HG03432 (cell line): ENCODE data around the gene SORCS2.

Experiments used
- ATAC-seq: cut with Tn5 transposase; IDR thresholded peaks from one replicate; pipeline ENCODE4 v1.9.1; 2021; ENCODE audit warnings: mild to moderate bottlenecking, moderate library complexity; ENCODE audit not compliant: unreplicated experiment

Gene SORCS2

DNA sequence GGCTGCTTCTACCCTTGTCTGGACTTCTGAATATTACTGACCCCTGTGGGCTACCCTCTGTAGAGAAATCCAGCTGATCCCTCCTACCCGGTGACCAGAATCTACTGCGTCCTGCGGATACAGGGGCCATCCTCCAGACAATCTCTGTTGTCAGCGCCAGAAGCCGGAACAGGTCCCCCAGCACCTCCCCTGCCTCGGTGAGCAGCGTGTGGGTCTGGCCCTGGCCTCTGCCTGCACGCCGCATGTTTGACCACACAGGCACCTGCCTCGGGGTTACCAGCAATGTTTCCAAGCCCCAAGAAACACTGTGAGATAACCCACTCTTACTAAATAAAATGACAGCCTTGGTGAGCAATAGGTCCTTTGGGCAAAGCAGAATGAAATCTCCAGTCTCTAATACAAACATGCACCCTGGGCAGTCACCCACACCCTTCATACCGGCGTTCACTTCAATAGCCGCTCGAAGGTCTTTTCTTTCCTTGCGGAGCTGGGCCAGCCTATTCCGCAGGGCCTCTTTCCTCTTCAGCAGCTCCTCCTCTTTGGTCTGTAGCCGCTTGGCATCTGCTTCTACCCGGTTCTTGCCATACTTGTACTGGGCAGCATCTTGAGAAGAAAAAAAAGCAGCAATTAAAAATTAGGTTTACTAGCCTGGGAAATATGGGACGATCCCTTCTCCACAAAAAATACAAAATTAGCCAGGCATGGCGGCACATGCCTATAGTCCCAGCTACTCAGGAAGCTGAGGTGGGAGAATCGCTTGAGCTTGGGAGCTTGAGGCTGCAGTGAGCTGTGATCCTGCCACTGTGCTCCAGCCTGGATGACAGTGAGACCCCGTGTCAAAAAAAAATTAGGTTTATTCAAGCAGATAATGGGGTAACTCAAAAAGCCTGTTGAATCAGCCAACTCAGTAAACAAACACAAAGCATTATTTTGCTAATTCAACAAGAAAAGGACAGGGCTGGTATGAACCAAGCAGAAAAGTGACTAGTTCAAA, 582.3 kb downstream of the SORCS2 start:
- no peak for ATAC-seq

DNA sequence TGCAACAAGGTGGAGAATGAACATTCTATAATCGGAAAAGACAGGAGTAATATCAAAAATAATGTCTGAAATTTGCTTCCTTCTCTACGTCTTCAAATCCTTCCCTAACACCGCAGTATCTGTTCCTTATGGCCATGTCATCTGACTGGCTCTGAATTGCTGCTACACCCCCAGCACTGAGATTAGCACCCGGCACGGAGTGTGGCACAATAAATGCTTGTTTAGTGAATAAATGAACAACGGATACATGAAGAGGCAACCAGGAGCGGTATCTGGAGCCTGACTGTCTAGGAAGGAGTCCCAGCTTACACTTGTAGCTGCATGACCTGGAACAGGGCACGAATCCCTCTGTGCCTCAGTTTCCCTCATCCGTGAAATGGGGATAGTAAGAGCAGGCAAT, 583.1 kb downstream of the SORCS2 start:
- no peak for ATAC-seq

DNA sequence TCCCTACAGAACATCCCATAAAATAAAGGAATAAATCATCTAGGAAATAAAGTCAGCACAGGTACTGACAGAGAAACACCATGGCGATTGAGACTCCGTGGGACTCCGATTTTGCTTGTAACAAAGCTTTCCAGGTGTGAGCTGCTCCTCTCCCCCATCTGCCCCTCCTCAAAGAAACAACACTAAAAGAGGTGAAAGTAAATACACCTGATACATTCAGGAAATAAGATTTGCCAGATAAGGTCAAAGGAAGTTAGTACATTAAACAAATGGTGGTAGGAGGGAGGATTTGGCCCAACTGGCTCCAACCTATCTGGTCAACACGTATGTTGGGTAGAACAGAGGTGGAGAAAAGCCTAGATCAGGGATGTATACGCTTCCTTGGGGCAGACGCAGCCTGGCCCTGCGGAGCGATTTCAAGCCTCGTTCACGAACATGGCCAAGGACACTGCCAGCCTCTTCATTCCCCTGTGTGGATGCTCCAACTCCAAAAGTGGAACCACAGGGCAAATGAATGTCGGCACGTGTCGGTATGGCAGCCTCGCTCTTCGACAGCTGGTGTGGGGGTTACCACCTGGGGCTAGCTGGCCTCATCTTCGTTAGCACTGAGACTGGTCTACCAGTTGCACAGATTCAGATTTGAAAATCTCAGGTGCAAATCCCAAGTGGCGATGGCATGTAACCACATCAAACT, 584.8 kb downstream of the SORCS2 start:
- no peak for ATAC-seq

DNA sequence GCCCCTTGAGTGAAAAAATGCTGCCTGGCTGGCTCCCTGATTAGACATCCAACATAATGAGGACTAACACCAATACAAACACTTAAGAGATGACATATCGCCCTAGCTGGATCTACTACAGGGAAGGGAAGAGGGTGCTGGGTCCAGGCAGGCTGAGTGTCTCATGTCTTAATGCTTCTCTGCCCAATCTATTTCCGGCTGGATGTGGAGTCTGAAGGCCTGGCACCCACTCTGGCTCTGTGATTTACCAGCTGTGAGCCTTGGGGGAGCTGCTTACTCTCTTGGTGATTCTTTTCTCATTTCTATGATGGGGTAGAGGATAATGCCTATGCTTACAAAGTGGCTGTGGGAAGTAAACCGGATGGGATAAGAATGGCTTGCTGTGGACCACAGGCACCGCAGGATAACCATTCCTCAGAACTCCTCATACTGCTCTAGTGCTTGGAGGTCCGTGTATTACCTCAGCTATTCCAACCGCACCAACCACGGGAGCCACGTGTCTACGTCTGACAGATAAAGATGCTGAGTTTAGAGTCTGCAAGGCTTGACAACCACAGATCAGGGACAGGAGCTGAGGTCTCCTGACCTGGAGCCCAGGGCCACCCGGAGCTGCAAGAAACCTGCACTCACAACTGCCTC, 585.7 kb downstream of the SORCS2 start:
- no peak for ATAC-seq

DNA sequence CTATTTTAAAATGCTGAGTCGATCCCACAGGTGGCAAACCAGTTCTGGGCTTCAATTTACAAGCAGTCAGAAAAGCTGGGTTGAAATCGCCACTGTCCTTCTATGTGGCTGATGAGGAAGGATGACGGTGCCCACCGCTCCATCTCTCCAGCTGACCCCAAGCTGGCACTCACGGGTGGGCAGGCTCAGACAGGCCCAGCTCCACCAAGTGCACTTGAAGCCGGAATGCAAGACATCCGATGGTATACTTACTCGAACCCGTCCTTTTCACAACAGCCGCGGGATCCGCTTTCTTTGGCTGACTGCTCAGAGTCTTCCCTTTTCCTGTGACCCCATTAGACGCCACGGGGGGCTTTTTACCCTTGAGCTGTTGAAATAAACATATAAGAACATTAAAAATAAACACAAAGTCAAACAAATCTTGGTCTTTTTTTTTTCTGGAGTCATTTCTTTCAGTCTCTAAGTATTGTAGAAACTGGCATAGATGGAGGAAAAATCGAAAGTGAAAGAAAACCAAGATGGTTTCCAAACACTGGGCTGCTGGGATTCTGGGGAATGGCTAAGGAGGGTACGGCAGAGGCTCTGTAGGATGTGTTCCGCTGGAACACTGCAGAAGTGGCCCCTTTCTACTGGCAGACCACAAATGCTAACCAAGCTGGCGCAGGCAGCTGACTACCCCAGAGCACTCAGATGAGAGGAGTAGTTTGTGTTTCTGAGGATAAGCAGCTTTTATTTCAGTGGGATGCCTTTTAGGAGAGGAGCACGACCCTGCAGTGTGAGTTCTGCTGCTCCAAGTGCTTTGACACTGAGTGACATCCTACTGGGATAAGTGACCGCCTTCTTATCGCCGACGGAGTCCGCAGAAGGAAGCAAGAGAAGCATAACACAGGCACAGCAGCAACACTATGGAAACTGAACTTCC, 586.4 kb downstream of the SORCS2 start:
- no peak for ATAC-seq

DNA sequence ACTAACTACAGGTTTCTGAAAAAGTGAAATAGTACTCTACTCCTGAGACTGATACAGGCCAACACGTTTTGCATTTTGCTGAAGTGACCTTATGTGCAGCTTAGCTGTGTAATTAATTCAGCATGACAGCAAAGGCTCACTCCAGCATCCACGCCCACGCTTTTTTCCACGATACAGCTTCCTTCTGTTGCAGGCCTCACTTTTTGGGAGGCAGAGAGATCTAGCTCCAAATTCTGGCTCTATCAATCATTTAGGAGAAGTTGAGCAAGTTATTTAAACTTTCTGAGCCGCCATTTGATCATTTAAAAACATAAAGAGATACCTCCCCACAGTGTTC, 587.1 kb downstream of the SORCS2 start:
- no peak for ATAC-seq

DNA sequence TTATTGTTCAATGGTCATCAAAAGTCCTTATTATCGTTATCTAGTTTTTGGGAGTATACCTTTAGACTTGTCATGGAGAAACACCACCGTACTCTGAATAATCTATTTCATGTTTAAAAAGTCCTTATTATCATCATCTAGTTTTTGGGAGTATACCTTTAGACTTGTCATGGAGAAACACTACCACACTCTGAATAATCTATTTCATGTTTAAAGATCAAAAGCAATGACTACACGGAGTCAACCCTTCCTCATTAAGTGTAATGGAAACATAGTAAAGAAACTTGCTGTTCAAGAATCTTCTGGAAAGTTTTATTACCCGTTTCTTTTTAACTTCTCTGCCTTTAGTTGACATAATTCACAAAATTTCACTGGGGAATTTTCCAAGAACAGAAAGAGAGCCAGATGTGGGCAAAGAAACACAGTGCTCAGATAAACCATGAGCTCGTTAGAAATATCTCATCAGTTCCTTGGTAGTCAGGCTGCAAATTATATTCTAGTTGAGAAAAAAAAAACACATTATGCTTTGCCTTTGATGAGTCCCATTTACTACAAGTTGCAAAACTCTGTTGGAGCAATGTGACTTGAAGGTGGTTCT, 588.5 kb downstream of the SORCS2 start:
- ATAC-seq = no peak

DNA sequence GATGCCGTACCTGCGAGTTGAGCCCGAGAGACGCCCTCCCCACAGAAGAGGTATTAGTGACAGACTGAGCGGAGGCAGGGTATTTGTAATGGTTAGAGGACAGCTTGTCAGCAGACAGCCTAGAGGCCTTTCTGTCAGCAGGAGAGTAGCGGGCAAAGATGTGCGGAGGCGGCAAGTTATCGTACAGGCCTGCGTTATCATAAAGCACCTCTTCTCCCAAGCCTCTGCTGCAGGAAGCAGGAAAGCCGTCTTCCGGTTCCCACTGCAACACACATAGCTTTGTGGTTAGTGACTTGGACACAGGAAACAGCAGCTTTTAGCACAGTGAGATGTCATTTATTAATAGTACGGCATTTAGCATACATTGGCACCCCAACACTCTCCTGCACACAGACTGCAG, 589.0 kb downstream of the SORCS2 start:
- no peak for ATAC-seq

DNA sequence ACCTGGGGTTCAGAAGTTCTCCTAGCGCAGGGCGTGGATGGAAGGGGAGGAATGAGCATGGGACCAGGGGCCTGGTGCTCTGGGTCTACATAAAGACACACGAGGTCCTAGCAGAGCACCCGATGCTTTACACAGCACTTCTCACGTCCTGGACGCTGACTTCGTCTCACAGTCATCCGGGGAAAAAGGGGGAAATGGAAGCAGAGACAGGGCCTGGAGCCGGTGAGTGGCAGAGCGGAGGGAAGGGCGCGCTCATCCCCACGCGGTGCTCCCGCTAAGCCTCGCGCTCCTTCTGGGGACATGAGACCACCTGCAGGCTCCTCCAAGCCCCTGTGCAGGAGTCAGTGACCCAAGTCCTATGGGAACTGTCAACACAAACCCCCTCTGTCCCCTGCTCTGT, 589.7 kb downstream of the SORCS2 start:
- no peak for ATAC-seq

DNA sequence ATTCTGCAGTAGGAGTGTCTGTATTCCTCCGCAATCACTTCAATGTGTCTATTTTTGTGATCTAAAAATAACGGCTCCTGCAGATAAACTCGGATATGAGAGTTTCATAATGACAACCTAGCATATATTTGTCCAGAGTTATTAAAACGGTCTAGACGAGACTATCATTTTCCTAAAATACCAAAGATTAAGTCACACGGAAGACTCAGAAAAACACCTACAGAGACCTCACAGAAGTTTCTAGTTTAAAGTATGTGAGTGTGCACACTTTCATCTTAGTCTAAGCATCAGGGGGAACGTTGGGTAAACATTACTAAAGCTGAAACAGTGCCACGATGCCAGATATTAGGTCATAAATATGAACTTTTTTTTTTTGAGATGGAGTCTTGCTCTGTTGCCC, 590.4 kb downstream of the SORCS2 start:
- ATAC-seq = no peak

DNA sequence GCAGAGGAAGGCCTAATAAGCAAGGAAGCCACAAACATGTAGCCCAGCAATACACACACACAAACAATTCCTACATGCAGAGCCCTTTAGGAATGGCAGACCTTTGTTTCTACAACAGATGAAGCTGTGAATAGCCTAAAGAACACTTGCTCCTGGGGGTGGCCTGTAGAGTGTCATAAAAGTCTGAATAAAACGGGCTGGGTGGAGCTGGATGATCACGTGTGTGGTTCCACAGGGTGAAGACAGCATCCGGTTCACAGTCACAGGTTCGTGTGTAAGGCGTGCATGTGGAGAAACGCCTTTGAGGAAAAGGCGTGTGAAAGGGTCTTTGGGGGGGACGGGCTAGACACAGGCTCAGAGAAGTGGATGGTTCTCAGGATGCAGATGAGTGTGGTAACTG, 591.2 kb downstream of the SORCS2 start:
- ATAC-seq = no peak

DNA sequence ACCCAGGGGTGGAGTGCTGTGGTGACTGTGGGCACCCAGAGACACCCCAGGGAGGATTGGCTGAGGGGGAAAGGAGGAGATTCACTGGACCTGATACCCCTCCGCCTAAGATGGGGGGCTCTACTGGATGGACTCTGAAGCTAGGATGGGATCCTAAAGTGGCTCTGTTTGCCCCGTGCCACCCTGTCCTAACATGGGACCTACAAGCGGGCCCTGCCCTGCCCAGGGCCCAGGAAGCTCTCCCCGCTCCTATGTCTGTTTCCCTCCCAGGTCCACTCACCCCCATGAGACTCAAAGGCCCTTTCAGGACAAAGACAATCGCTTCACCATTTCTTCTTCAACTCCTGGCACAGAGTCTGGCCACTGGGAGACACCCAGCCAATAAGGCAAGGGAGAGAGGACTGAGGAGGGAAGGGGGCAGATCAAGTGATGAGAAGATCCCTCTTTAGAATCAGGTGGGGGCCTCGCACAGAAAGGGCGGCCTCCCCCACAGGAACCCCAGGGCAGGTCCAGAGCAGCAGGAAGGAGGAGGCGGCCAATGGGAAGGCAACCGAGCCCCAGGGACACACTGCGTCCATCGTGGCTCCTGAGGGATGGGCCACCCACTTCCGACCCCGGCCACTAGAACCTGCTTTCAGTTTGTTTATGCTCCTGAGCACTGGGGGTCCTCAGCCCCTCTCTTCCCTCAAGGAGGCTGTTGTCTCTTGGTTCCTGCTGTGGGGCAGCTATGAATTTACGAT, 592.0 kb downstream of the SORCS2 start:
- no peak for ATAC-seq

DNA sequence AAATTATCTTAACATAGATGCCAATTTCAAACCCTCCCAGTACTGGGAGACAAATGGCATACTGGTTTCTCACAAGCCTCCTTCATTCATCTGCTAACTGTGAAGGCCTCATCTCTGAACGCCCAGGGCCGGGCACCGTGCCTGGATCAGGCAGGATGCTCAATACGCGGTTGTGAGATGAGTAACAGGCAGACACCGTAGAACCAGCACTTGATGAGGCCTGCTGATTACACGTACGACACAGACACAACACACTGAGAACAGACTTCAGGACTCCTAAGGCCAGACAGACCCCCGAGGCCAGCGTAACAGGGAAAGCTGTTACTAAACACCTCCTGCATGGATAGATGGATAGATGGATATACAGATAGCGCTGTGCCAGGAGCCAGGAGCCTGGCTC, 592.7 kb downstream of the SORCS2 start:
- ATAC-seq = no peak

DNA sequence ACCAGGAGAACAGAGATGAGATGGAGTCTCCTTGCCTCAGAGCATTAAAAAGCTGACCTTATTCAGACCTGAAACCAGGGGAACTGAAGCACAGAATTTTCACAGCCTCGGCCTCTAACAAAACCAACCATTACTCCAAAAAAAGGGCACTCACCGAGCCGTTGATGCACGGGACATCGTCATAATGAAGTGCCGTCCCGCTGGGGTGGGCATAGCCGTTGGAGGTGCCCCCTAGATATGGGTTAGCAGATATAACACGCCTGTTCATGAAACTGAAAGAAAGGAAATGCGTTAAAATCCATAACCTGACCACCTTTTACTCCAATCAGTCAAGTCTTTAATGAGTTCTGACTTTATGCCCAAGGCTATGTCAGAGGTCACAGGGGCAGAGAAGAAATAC, 593.7 kb downstream of the SORCS2 start:
- ATAC-seq = no peak

DNA sequence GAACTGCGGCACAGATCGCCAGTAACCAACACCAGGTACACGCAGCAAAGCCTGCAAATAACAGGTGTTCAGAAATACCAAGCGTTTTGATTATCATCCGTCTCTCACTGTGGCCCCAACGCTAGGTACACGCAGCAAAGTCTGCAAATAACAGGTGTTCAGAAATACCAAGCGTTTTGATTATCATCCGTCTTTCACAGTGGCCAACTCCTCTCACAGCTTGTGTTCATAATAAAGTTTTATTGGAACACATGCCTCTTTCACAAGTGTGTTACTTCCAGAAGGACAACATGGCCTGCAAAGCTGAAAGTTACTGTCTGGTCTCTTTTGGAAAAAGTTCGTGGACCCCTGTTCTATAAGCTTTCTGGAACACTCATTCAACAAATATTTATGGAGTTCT, 594.2 kb downstream of the SORCS2 start:
- ATAC-seq = no peak

DNA sequence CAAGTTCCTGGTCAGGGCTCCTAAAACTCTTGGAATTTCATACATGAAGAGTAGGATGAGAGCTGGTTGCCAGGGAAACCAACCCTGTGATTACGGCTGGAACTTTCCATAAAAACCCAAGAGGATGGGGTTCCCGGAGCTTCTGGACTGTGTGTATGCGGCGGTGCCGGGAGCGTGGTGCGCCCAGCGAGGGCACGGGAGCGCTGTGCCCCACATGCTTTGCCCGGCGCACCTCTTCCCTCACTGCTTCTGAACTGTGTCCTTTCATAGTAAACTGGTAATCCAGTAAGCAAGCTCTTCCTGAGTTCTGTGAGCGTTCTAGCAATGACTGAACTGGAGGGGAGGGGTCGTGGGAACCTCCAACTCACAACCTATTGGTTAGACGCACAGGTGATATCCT, 594.7 kb downstream of the SORCS2 start:
- no peak for ATAC-seq

DNA sequence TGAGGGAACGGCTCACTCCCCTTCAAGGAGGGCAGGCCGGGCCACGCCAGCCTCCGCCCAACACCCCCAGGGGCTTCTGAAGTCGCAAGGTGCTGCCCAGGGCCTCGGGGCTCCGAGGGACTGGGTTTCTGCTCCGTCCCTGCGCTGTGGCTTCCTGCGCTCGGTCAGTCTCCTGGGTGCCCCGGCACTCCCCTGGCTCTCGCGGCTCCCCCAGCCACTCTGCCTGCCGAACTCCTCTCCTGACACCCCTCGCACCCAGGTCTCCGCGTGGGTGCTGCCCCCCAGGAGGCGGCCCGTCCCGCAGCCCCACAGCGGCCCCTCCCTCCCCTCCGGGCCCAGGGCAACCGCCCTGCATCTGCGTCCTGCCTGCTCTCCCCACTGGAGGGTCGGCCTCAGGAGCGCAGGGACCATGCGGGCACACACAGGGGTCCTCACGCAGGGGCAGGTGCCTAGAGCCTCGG, 595.4 kb downstream of the SORCS2 start:
- no peak for ATAC-seq

DNA sequence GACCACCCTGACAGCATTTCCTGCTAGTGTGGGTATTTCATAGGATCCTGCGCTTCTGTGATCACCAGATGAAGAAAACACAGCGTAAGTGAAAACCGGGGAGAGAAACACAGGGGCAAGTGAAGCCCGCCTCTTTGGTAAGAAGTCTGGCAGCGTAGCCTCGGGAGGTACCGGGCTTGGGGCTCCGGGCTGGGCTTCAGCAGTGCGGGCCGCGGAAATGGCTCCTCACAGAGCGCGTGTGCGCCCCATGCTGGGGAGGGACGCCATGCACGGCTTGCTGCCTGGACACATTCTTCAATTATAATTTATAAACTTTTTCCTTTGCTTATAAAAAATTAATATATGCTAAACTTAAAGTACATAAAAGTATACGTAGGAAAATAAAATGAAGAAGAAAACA, 595.9 kb downstream of the SORCS2 start:
- no peak for ATAC-seq

DNA sequence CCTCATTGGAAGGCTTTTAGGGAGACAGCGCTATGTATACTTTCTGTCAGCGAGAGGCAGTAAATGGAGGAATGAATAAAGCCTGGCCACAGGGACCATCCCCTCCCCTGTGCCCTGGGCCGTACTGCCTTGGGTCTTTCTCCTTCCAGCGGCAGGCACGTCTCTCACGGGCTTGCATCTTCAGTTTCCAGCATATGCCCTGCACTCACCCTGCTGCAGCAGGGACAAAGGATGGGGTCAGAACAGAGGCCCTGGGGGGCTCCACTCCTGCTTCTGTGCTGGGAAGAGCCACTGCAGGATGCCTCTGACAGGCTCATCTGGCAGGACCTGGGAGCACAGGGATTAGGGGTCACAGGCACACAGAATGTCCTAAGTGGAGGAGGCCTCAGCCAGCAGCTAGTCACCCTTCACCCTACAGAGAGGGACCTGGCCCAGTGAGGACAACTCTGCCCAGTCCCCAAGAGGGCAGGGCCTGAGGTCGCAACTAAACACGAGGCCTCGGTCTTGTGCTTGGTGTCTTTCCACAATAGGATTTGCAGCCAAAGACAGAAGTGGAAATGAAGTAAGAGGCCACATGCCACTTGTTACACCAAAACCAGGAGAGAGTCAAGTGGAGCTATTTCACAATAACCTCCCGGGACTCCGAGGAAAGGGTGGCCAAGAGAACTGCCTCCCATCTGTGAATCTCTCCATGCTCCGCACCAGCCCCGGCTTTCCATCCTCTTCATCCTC, 596.5 kb downstream of the SORCS2 start:
- no peak for ATAC-seq
